ENCODE data around the gene KRTAP9-7. TPM values are rescaled to one million over a fixed set of nuclear protein-coding genes. Genes with fewer than 3 reads are reported as not detected.
A peak's percentile ranks its signal among the peaks of the same experiment; 100 is the strongest.

KRTAP9-7 gene
- total RNA-seq, 4 donors from 2014 or later: not detected

GRCh38 chr17:41308251-41308917, 32.9 kb downstream of the KRTAP9-7 start:
- intact Hi-C loops (cut with DNase I; ENCODE audit: low total_unique reads) (no loop called here), in situ Hi-C loops (cut with MboI; ENCODE audit: low pct_ligation_motif_present in 1 of 4, low pct_unique_long_range_greater_than_20kb in 1 of 4, low sequenced_read_pairs in 3 of 4) (no loop called here)
- H3K9me3 ChIP-seq: no peaks in the 10 kb centered on the region
- WGBS, 2 donors (ENCODE audit: low coverage in 1 of 2): 60% methylated on average over 10 of the region's 10 CpGs; no CpG with 5 or more reads in 1 of the 2 donors
- no peaks in the 10 kb centered on the region for H3K4me1 ChIP-seq
- H3K4me3 ChIP-seq: no peak overlapping the region
- TF ChIP-seq POLR2AphosphoS5 (IDR thresholded peaks at IDR 0.05) (peak in 2 of 3 donors; percentile 58 to 64), POLR2A (IDR thresholded peaks at IDR 0.05) (peak; percentile 21), CTCF (IDR thresholded peaks at IDR 0.05) (no peak), EP300 (IDR thresholded peaks at IDR 0.05; ENCODE audit: low read depth) (no peak)
- no peaks in the 10 kb centered on the region for H3K27me3 ChIP-seq
- DNase-seq: peak; percentile 63
- H3K27ac ChIP-seq: peak overlapping the region in 2 of 4 donors; percentile 20 to 46
- H3K36me3 ChIP-seq: no peaks in the 10 kb centered on the region

- Histone ChIP-seq H3K9me3 (no peaks in the 10 kb centered on the region), H3K36me3 (no peaks in the 10 kb centered on the region), H3K4me3 (no peak within 1 kb of the TSS), H3K4me1 (no peaks in the 10 kb centered on the region), H3K27ac (peak within 1 kb of the TSS in 2 of 4 donors; percentile 20 to 46), H3K27me3 (no peaks in the 10 kb centered on the region)
- DNase-seq: no peak
- in situ Hi-C loops (cut with MboI; ENCODE audit: low pct_ligation_motif_present in 1 of 4, low pct_unique_long_range_greater_than_20kb in 1 of 4, low sequenced_read_pairs in 3 of 4): no loop called here
- 66% methylated on average over 7 of the region's 7 CpGs; no CpG with 5 or more reads in 1 of the 2 donors for WGBS, 2 donors (ENCODE audit: low coverage in 1 of 2)
- intact Hi-C loops (cut with DNase I; ENCODE audit: low total_unique reads): no loop called here
- TF ChIP-seq POLR2AphosphoS5 (IDR thresholded peaks at IDR 0.05) (no peak), EP300 (IDR thresholded peaks at IDR 0.05; ENCODE audit: low read depth) (no peak), CTCF (IDR thresholded peaks at IDR 0.05) (no peak), POLR2A (IDR thresholded peaks at IDR 0.05) (no peak)
These were observed 33.4 kb downstream of the KRTAP9-7 start, which contains the start of gene KRTAP16-1 for GRCh38 chr17:41308918-41309359. TSS of gene KRTAP16-1 (minus strand) at chr17:41309309. CDS start at chr17:41309253, 56 bp downstream.

GRCh38 chr17:41311111-41311510, 35.6 kb downstream of the KRTAP9-7 start:
- in situ Hi-C loops (cut with MboI; ENCODE audit: low pct_ligation_motif_present in 1 of 4, low pct_unique_long_range_greater_than_20kb in 1 of 4, low sequenced_read_pairs in 3 of 4) (no loop called here), intact Hi-C loops (cut with DNase I; ENCODE audit: low total_unique reads) (no loop called here)
- no peak for TF ChIP-seq CTCF (IDR thresholded peaks at IDR 0.05)
- no peak for TF ChIP-seq POLR2A (IDR thresholded peaks at IDR 0.05)
- no peak for TF ChIP-seq EP300 (IDR thresholded peaks at IDR 0.05; ENCODE audit: low read depth)
- TF ChIP-seq POLR2AphosphoS5 (IDR thresholded peaks at IDR 0.05): no peak
- WGBS, 2 donors (ENCODE audit: low coverage in 1 of 2): 77% methylated on average over 1 of the region's 1 CpG; no CpG with 5 or more reads in 1 of the 2 donors
- Histone ChIP-seq H3K36me3 (no peaks in the 10 kb centered on the region), H3K4me1 (no peaks in the 10 kb centered on the region), H3K27ac (no peak overlapping the region), H3K9me3 (no peaks in the 10 kb centered on the region), H3K4me3 (no peak overlapping the region), H3K27me3 (no peaks in the 10 kb centered on the region)
- DNase-seq: no peak

- Histone ChIP-seq H3K4me3 (no peak within 1 kb of the TSS), H3K27me3 (no peaks in the 10 kb centered on the region), H3K27ac (no peak within 1 kb of the TSS), H3K9me3 (peaks cover 4 to 7% of the 10 kb centered on the region in 2 donors), H3K4me1 (no peaks in the 10 kb centered on the region), H3K36me3 (no peaks in the 10 kb centered on the region)
- WGBS, 2 donors (ENCODE audit: low coverage in 1 of 2): 53 to 84% methylated on average over 3 to 22 of the region's 24 CpGs
- intact Hi-C loops (cut with DNase I; ENCODE audit: low total_unique reads) (no loop called here), in situ Hi-C loops (cut with MboI; ENCODE audit: low pct_ligation_motif_present in 1 of 4, low pct_unique_long_range_greater_than_20kb in 1 of 4, low sequenced_read_pairs in 3 of 4) (no loop called here)
- no peak for DNase-seq
- TF ChIP-seq CTCF (IDR thresholded peaks at IDR 0.05): no peak
- TF ChIP-seq POLR2A (IDR thresholded peaks at IDR 0.05): no peak
- TF ChIP-seq EP300 (IDR thresholded peaks at IDR 0.05; ENCODE audit: low read depth): no peak
- no peak for TF ChIP-seq POLR2AphosphoS5 (IDR thresholded peaks at IDR 0.05)
These were observed 39.8 kb downstream of the KRTAP9-7 start, which contains the start of gene KRTAP17-1 for GRCh38 chr17:41315204-41315794. TSS of gene KRTAP17-1 (minus strand) at chr17:41315710. CDS start at chr17:41315650, 60 bp downstream.

Data from transverse colon (tissue), 4 donors.